Measurements from ENCODE around the gene CCDC38. TPM values are rescaled to one million over a fixed set of nuclear protein-coding genes. Genes with fewer than 3 reads are reported as not detected.
"Not testable (repeated sequence)": the region's sequence is repeated elsewhere in the genome, so short reads cannot be mapped to it uniquely, and the experiment has no call there.

Gene CCDC38
- total RNA-seq, 1 donor from 2014 or later: 20.9 TPM

GRCh38 chr12:95882873-95883272, 59.5 kb downstream of the CCDC38 start:
- no peak for DNase-seq (ENCODE audit: low spot score)

DNA sequence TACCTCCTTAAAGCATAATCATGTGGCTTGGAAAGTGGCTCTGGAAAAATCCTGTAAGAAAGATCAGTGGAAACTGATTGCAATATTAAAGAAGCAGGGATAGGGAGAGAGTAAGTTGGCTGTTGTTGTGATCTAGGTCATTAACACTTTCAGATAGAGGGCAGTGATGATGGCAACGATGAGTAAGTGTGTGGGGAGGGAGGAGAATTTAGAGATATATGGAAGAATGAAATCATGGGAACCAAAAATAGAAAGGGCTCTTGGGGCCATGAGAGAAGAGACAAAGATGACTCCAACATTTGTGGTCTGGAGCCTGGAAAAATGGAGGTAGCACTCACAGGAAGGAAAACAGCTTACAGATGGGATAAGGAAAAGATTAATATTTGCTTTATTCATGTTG, 60.3 kb downstream of the CCDC38 start:
- no peak for DNase-seq (ENCODE audit: low spot score)

DNA sequence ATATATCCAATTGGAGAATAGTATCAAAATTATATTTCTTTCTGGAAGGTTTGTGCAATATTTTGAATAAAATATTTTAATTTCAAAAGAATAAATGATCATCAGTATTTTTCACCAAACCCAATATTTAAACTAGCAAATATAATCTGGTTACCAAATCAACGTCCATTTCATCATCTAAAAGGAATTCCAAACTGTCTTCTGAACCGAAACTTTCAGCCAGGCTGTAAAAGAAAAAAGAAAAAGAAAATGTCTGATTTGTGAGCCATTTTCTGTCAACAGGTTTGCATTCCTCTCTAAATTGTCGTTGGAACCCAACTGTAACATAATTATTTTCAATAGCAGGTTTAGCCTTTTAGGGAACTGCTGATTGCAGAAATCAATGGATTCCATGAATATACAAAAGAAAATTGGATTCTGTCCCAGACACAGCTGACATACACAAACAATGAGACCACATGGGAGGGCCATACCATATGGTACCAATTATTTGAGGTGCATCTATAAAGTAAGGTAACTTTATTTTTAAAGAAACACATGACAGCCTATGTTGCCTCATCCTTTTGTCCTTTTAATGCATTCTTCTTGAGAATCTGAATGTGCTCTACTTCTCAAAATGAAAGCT, 61.0 kb downstream of the CCDC38 start:
- DNase-seq (ENCODE audit: low spot score): no peak

DNA sequence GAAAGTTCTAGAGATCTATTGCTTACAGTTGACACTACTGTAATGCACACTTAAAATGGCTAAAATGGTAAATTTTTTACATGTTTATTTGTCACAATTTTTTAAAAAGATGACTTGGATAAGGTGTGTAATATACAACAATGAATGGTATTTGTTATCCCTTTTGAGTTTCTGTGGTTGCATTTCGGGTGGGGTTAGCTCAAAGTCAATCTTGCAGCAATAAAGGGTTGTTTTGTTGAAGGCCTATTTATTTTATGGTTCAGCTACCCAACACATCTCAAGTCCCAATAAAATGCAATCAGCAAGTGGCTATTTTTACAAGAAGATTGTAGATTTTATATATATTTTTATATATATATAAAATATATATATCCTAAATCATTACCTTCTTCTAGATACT, 61.5 kb downstream of the CCDC38 start:
- no peak for DNase-seq (ENCODE audit: low spot score)

DNA sequence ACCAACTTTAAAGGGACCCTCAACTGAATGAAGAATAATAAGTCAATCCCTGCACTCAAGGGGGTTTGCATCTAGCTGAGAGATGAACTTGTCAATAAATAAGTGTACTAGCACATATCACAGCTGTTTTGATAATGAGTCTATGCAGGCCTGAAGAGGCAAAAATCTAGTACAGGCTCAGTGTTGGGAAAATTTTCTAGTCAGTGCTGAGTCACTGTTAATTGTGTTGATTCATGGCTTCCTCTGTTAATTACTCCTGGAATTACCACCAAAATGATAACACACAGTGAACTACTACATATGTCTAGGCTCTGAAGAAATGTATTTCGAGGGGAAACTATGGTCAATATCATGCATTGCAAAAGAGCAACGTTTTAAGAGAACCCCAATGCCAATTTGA, 64.8 kb downstream of the CCDC38 start:
- DNase-seq (ENCODE audit: low spot score): no peak

- DNase-seq (ENCODE audit: low spot score): no peak
Observed at GRCh38 chr12:95874452-95874851, 68.0 kb downstream of the CCDC38 start.

DNA sequence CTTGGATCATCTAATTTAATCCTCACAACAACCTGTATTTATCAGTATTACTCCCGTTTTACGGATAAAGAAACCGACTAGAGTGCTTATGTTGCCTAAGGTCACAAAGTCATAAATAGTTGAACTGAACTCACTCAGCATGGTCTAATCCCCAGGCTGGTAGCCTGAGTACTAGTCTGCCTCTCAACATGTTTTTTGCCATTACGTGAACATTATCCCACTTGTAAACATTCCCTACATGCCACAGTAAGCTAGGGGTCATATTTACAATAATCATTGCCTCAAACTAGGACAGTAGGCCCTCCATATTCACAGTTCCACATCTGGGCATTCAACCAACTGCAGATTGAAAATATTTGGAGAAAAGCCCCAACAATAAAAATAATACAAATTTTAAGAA, 71.5 kb downstream of the CCDC38 start:
- peak; percentile 24 for DNase-seq (ENCODE audit: low spot score)

DNA sequence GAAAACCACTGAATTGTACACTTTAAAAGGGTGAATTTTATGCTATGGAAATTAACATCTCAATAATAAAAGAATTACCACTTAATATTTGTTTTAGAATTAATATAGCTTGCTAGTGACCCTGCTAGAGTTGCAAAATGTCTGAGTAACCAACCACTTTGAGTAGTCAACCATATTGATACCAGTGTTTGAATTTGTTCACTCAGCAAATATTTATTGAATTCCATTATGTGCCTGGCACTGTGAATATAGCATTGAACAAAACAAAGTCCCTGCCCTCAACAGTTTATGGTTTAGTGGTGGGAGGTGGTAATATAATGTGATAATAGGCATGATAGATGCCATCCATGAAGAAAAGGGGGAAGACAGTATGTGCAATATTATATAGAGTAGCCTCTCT, 79.1 kb downstream of the CCDC38 start:
- no peak for DNase-seq (ENCODE audit: low spot score)

GRCh38 chr12:95862038-95862437, 80.4 kb downstream of the CCDC38 start:
- no peak for DNase-seq (ENCODE audit: low spot score)

GRCh38 chr12:95859947-95860850, 82.2 kb downstream of the CCDC38 start:
- no peak for DNase-seq (ENCODE audit: low spot score)

- DNase-seq (ENCODE audit: low spot score): no peak
Observed at GRCh38 chr12:95859344-95859816, 83.0 kb downstream of the CCDC38 start.

GRCh38 chr12:95858451-95859343, 83.7 kb downstream of the CCDC38 start, which contains the start of gene SNRPF:
Gene SNRPF, plus strand, starts transcription at chr12:95858952. Its CDS starts 122 bp downstream, at chr12:95859074.
- peak; percentile 99 for DNase-seq (ENCODE audit: low spot score)

- DNase-seq (ENCODE audit: low spot score): no peak
Observed at GRCh38 chr12:95857799-95858198, 84.6 kb downstream of the CCDC38 start.

DNA sequence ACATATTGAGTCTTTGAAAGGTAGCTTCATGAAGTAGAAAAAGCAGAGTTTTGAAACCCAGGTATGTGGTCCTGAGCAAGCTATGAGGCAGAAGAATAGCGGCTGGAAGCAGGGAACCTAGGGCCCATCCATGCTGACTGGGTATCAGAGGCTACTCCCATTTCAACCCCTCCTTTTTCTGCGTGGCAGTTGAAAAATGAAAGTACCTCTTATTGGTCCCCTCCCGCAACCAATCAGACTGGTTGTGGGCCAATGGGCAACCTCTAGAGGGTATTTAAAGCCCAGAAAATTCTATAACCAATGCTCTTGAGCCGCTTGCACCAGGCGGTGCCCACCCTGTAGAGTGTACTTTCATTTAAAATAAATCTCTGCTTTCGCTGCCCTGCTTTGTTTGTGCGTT, 85.3 kb downstream of the CCDC38 start:
- DNase-seq (ENCODE audit: low spot score): no peak

GRCh38 chr12:95852133-95852532, 90.3 kb downstream of the CCDC38 start:
- DNase-seq (ENCODE audit: low spot score): no peak

DNA sequence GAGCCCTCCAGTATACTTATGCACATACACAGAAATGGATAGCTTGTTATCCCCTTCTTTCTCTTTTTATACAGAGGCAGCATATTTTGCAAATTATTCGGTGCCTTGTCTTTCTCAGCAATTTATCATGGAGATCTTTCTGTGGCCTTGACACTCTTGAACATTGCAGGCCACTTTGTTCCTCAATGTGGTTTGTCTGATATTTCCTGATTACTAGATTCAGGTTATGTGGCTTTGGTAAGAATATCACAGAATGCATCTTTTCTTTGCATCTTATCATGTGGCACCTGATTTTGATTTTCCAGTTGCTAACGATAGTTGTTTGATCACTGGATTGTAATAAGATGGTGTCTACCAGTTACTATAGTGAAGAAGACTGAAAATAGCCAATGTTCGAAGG, 90.8 kb downstream of the CCDC38 start:
- DNase-seq (ENCODE audit: low spot score): no peak

- no peak for DNase-seq (ENCODE audit: low spot score)
Observed at GRCh38 chr12:95848575-95849388, 93.6 kb downstream of the CCDC38 start.

- DNase-seq (ENCODE audit: low spot score): not testable (repeated sequence)
Observed at GRCh38 chr12:95842426-95842825, 100.0 kb downstream of the CCDC38 start.

- peak; percentile 34 for DNase-seq (ENCODE audit: low spot score)
Observed at GRCh38 chr12:95838125-95838524, 104.3 kb downstream of the CCDC38 start.

DNA sequence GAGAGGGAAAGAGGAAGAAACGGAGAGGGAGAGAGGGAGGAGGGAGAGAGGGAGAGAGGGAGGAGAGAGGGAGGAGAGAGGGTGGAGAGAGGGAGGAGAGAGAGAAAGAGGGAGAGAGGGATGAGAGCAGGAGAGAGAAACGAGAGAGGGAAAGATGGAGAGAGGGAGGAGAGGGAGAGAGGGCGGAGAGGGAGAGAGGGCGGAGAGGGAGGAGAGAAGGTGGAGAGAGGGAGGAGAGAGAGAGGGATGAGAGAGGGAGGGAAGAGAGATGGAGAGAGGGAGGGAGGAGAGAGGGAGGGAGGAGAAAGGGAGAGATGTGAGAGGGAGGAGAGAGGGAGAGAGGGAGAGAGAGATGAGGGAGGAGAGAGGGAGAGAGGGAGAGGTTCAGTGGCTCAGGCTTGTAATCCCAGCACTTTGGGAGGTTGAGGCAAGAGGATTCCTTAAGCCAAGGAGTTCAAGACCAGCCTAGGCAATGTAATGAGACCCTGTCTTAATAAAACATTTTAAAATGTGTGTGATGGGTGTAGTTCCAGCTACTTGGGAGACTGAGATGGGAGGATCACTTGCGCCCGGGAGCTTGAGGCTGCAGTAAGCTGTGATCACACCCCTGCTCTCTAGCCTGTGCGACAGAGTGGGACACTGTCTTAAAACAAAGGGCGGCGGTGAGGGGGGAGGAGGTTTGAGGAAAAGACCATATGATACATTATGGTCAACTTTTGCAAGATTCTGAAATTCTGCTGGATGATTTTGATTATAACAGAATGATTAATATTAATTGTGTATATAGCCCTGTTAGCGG, 105.0 kb downstream of the CCDC38 start:
- no peak for DNase-seq (ENCODE audit: low spot score)

Data from umbilical cord (tissue), 2 donors.